Smooth muscle cell (in vitro differentiated cells): ENCODE data around the gene LOXL1. TPM values are rescaled to one million over a fixed set of nuclear protein-coding genes. Genes with fewer than 3 reads are reported as not detected.

Experiments used
- DNase-seq: peaks from one replicate; lab custom pipeline; 2025; ENCODE audit not compliant: unreplicated experiment; lab: John Stamatoyannopoulos, UW
- H2AFZ ChIP-seq: fragments of 200-600 bp; sonication (generic); 2 replicates; pipeline ENCODE4 v1.6.0; 2016; ENCODE audit warnings: antibody characterized with exemption, low read depth, mild to moderate bottlenecking
- H3F3A ChIP-seq: fragments of 200-600 bp; sonication (generic); 2 replicates; pipeline ENCODE4 v1.6.0; 2017; ENCODE audit warnings: antibody characterized with exemption, low read depth
- H3K27ac ChIP-seq: fragments of 200-600 bp; sonication (generic); 2 replicates; pipeline ENCODE4 v1.5.1; 2016; ENCODE audit warnings: low read depth, mild to moderate bottlenecking
- H3K27me3 ChIP-seq: fragments of 200-600 bp; sonication (generic); 2 replicates; pipeline ENCODE4 v1.6.1; 2016; ENCODE audit warnings: low read depth, mild to moderate bottlenecking
- H3K36me3 ChIP-seq: fragments of 200-600 bp; sonication (generic); 2 replicates; pipeline ENCODE4 v1.5.1; 2016; ENCODE audit warnings: low read depth
- H3K4me1 ChIP-seq: fragments of 200-600 bp; sonication (generic); 2 replicates; pipeline ENCODE4 v1.5.1; 2016; ENCODE audit warnings: low read depth
- H3K4me2 ChIP-seq: fragments of 200-600 bp; sonication (generic); 2 replicates; pipeline ENCODE4 v1.6.0; 2016; ENCODE audit warnings: mild to moderate bottlenecking
- H3K4me3 ChIP-seq: fragments of 200-600 bp; sonication (generic); 2 replicates; pipeline ENCODE4 v1.5.1; 2016; ENCODE audit warnings: mild to moderate bottlenecking
- H3K79me2 ChIP-seq: fragments of 200-600 bp; sonication (generic); 2 replicates; pipeline ENCODE4 v1.6.0; 2016; ENCODE audit warnings: low read depth, mild to moderate bottlenecking
- H3K9ac ChIP-seq: fragments of 200-600 bp; sonication (generic); 2 replicates; pipeline ENCODE4 v1.6.0; 2016; ENCODE audit warnings: low read depth
- H3K9me3 ChIP-seq: fragments of 200-600 bp; sonication (generic); replicated peaks from 2 replicates; pipeline ENCODE4 v1.5.1; 2016; ENCODE audit warnings: low read depth
- H4K20me1 ChIP-seq: fragments of 200-600 bp; sonication (generic); 2 replicates; pipeline ENCODE4 v1.6.0; 2016; ENCODE audit warnings: low read depth
- CTCF ChIP-seq: fragments of 200-600 bp; sonication (generic); IDR thresholded peaks from 2 replicates; pipeline ENCODE4 v1.5.1; 2017; ENCODE audit warnings: borderline replicate concordance, mild to moderate bottlenecking, antibody characterized with exemption; ENCODE audit not compliant: insufficient read depth, poor library complexity, severe bottlenecking
- WGBS: methylation state at CpG from one replicate; pipeline ENCODE4 v1.1.7; 2016; ENCODE audit warnings: low lambda C conversion rate; 5-methylcytosine and 5-hydroxymethylcytosine counted together
- polyA plus RNA-seq: library from polyadenylated mRNA; unstranded; fragments of >200 nt; fragmentation: Nextera tagmentation; extraction: Ambion mirVana; gene quantifications from 2 replicates; pipeline ENCODE4 v1.2.1, GENCODE V29; 2016
- total RNA-seq: library from RNA; depleted of rRNA; stranded (reverse); fragments of >200 nt; gene quantifications from 2 replicates; pipeline ENCODE4 v1.2.3, GENCODE V29; 2014

The LOXL1 gene
- total and polyA plus RNA-seq, 2 experiments from 2014 or later: 252 to 899 TPM

- TF ChIP-seq CTCF: no peak
- no peaks in the 10 kb centered on the region for H3K36me3 ChIP-seq
- no peak overlapping the region for H3K4me3 ChIP-seq
- H3K79me2 ChIP-seq: no peaks in the 10 kb centered on the region
- H4K20me1 ChIP-seq: no peaks in the 10 kb centered on the region
- no peak overlapping the region for H3K4me2 ChIP-seq
- no peak overlapping the region for H3K27ac ChIP-seq
- 95% methylated on average over 3 of the region's 3 CpGs for WGBS
- H2AFZ ChIP-seq: no peak overlapping the region
- no peak overlapping the region for H3K9ac ChIP-seq
- no peak for DNase-seq
- H3F3A ChIP-seq: peaks cover 3% of the 10 kb centered on the region
- H3K9me3 ChIP-seq: no peaks in the 10 kb centered on the region
- no peaks in the 10 kb centered on the region for H3K27me3 ChIP-seq
- no peaks in the 10 kb centered on the region for H3K4me1 ChIP-seq
These were observed 52.6 kb downstream of the LOXL1 start for GRCh38 chr15:73978896-73979295.

GRCh38 chr15:73979636-73980035 lies 53.4 kb downstream of the LOXL1 start:
- WGBS: 8% methylated on average over 1 of the region's 1 CpG
- H3K9me3 ChIP-seq: no peaks in the 10 kb centered on the region
- no peak for TF ChIP-seq CTCF

GRCh38 chr15:73981761-73982221 lies 55.5 kb downstream of the LOXL1 start:
- Histone ChIP-seq H3K4me2 (peak overlapping the region; percentile 81), H3K27ac (peak overlapping the region; percentile 86), H3K36me3 (no peaks in the 10 kb centered on the region), H3K9me3 (no peaks in the 10 kb centered on the region), H3K79me2 (no peaks in the 10 kb centered on the region), H3K27me3 (no peaks in the 10 kb centered on the region), H2AFZ (no peak overlapping the region), H3F3A (peaks cover 3% of the 10 kb centered on the region), H3K4me3 (no peak overlapping the region), H3K9ac (peak overlapping the region; percentile 42), H4K20me1 (no peaks in the 10 kb centered on the region), H3K4me1 (no peaks in the 10 kb centered on the region)
- no peak for TF ChIP-seq CTCF
- 71% methylated on average over 5 of the region's 5 CpGs for WGBS
- DNase-seq: no peak

More at GRCh38 chr15:73979636-73980035, 53.4 kb downstream of the LOXL1 start:
- Histone ChIP-seq H2AFZ (no peak overlapping the region), H3K4me2 (no peak overlapping the region), H3K79me2 (no peaks in the 10 kb centered on the region), H3K9ac (no peak overlapping the region), H3F3A (peaks cover 3% of the 10 kb centered on the region), H3K27me3 (no peaks in the 10 kb centered on the region), H3K4me1 (no peaks in the 10 kb centered on the region), H3K27ac (no peak overlapping the region), H3K4me3 (no peak overlapping the region), H4K20me1 (no peaks in the 10 kb centered on the region), H3K36me3 (no peaks in the 10 kb centered on the region)
- no peak for DNase-seq
